SK-N-SH (cell line): Measurements from ENCODE around the gene S1PR2. TPM values are rescaled to one million over a fixed set of nuclear protein-coding genes. Genes with fewer than 3 reads are reported as not detected.

ENCODE experiments used
- CTCF ChIA-PET: fragments of 300-600, 350-600 bp; formaldehyde crosslinking; extraction: SDS; loops from one replicate; lab custom pipeline; 2021; lab: Yijun Ruan, JAX
- POLR2A ChIA-PET: fragments of 350-600 bp; sonication (Branson Sonifier 250); formaldehyde crosslinking; extraction: SDS; loops from one replicate; lab custom pipeline; 2020; ENCODE audit warnings: antibody characterized with exemption, inconsistent platforms; lab: Yijun Ruan, JAX
- DNase-seq: peaks from one replicate; pipeline ENCODE4 v3.0.0; 2012
- H2AFZ ChIP-seq: fragments of 200-600 bp; sonication (generic); 2 replicates; pipeline ENCODE4 v1.8.1; 2016; ENCODE audit warnings: antibody characterized with exemption, mild to moderate bottlenecking, low read depth
- H3F3A ChIP-seq: fragments of 200-600 bp; sonication (generic); replicated peaks from 2 replicates; pipeline ENCODE3; 2016; ENCODE audit warnings: antibody characterized with exemption, mild to moderate bottlenecking; ENCODE audit not compliant: insufficient read depth
- H3K27ac ChIP-seq, 2 experiments: fragments of 200-500 bp in 1 of 2; fragments of 200-600 bp in 1 of 2; sonication (Bioruptor generic) in 1 of 2; sonication (generic), shearing (Covaris generic) in 1 of 2; 2 replicates each; pipeline versions ENCODE4 v1.5.1 to v1.6.1; 2014 to 2016; ENCODE audit warnings: low read depth in 2 of 2, inconsistent platforms in 1 of 2, low read length in 1 of 2, mild to moderate bottlenecking in 1 of 2, mixed read lengths in 1 of 2
- H3K27me3 ChIP-seq: fragments of 200-600 bp; sonication (generic), shearing (Covaris generic); 2 replicates; pipeline ENCODE4 v1.6.1; 2016; ENCODE audit warnings: mixed run types; ENCODE audit not compliant: insufficient read depth
- H3K36me3 ChIP-seq, 2 experiments: fragments of 200-500 bp in 1 of 2; fragments of 200-600 bp in 1 of 2; sonication (Bioruptor generic) in 1 of 2; sonication (generic) in 1 of 2; replicated peaks in 1 of 2; 2 replicates each; pipeline versions ENCODE3 to v1.5.1; 2014 to 2016; ENCODE audit warnings: low read length in 1 of 2, mild to moderate bottlenecking in 1 of 2; ENCODE audit not compliant: insufficient read depth in 2 of 2, control insufficient read depth in 1 of 2
- H3K4me1 ChIP-seq, 2 experiments: fragments of 200-500 bp in 1 of 2; fragments of 200-600 bp in 1 of 2; sonication (Bioruptor generic) in 1 of 2; sonication (generic), shearing (Covaris generic) in 1 of 2; 2 replicates each; pipeline versions ENCODE4 v1.5.1 to v1.6.1; 2014 to 2016; ENCODE audit warnings: low read depth in 1 of 2, low read length in 1 of 2, mixed run types in 1 of 2; ENCODE audit not compliant: insufficient read depth in 2 of 2, control insufficient read depth in 1 of 2
- H3K4me2 ChIP-seq: fragments of 200-600 bp; sonication (generic), shearing (Covaris generic); 2 replicates; pipeline ENCODE4 v1.6.1; 2017; ENCODE audit warnings: mixed run types
- H3K4me3 ChIP-seq, 2 experiments: fragments of 200-500 bp in 1 of 2; fragments of 200-600 bp in 1 of 2; sonication (Bioruptor generic) in 1 of 2; sonication (generic), shearing (Covaris generic) in 1 of 2; 2 replicates each; pipeline versions ENCODE4 v1.5.1 to v1.8.1; 2014 to 2016; ENCODE audit warnings: low read depth in 2 of 2, inconsistent platforms in 1 of 2, low read length in 1 of 2, mild to moderate bottlenecking in 1 of 2, mixed read lengths in 1 of 2, moderate library complexity in 1 of 2
- H3K79me2 ChIP-seq: fragments of 200-600 bp; sonication (generic); 2 replicates; pipeline ENCODE4 v1.8.1; 2017; ENCODE audit warnings: mild to moderate bottlenecking; ENCODE audit not compliant: insufficient read depth
- H3K9ac ChIP-seq: fragments of 200-600 bp; sonication (generic); 2 replicates; pipeline ENCODE4 v1.6.1; 2017; ENCODE audit warnings: mixed run types
- H3K9me2 ChIP-seq: fragments of 200-600 bp; sonication (generic); 2 replicates; pipeline ENCODE4 v1.6.1; 2017; ENCODE audit warnings: mixed run types
- H3K9me3 ChIP-seq: fragments of 200-600 bp; sonication (generic); 2 replicates; pipeline ENCODE4 v1.6.1; 2017; ENCODE audit warnings: mixed run types, mild to moderate bottlenecking, moderate library complexity
- H4K20me1 ChIP-seq: fragments of 200-600 bp; sonication (generic); 2 replicates; pipeline ENCODE4 v1.6.1; 2017; ENCODE audit warnings: mild to moderate bottlenecking, mixed run types; ENCODE audit not compliant: insufficient read depth
- ELF1 ChIP-seq: IDR thresholded peaks from 2 replicates; pipeline ENCODE4 v1.4.0; 2012
- EZH2phosphoT487 ChIP-seq: fragments of 200-600 bp; sonication (generic); IDR thresholded peaks from 2 replicates; pipeline ENCODE4 v1.6.1; 2017; ENCODE audit warnings: low read depth, mixed run types, mild to moderate bottlenecking, antibody characterized with exemption, moderate library complexity, borderline replicate concordance
- FOXM1 ChIP-seq: IDR thresholded peaks from 2 replicates; pipeline ENCODE4 v1.4.0; 2012; ENCODE audit warnings: low read depth, mild to moderate bottlenecking
- GATA2 ChIP-seq: sonication (generic); formaldehyde crosslinking; IDR thresholded peaks from 2 replicates; pipeline ENCODE4 v1.5.0; 2020; ENCODE audit warnings: mild to moderate bottlenecking, missing genetic modification reagents
- JUND ChIP-seq: IDR thresholded peaks from 2 replicates; pipeline ENCODE4 v1.4.0; 2012
- MEF2A ChIP-seq: IDR thresholded peaks from 2 replicates; pipeline ENCODE4 v1.4.0; 2012; ENCODE audit warnings: low read depth, borderline replicate concordance
- MXI1 ChIP-seq: IDR thresholded peaks from 2 replicates; pipeline ENCODE4 v1.6.1; 2012; ENCODE audit warnings: mild to moderate bottlenecking, low read depth, low read length, improper control_type of control experiment
- NFIC ChIP-seq: IDR thresholded peaks from 2 replicates; pipeline ENCODE4 v1.4.0; 2012; ENCODE audit warnings: borderline replicate concordance
- NRF1 ChIP-seq: IDR thresholded peaks from 2 replicates; pipeline ENCODE4 v1.6.1; 2012; ENCODE audit warnings: low read depth, mild to moderate bottlenecking, low read length
- POLR2AphosphoS5 ChIP-seq: IDR thresholded peaks from 2 replicates; pipeline ENCODE4 v1.6.1; 2012; ENCODE audit warnings: low read depth, low read length
- RAD21 ChIP-seq: IDR thresholded peaks from 2 replicates; pipeline ENCODE4 v1.6.1; 2012; ENCODE audit warnings: mild to moderate bottlenecking, low read length
- RFX5 ChIP-seq: IDR thresholded peaks from 2 replicates; pipeline ENCODE4 v1.6.1; 2012; ENCODE audit warnings: mild to moderate bottlenecking, improper control_type of control experiment, low read length
- SIN3A ChIP-seq: IDR thresholded peaks from 2 replicates; pipeline ENCODE4 v1.6.1; 2012; ENCODE audit warnings: low read depth, mild to moderate bottlenecking, low read length, moderate library complexity, borderline replicate concordance
- TCF12 ChIP-seq: IDR thresholded peaks from 2 replicates; pipeline ENCODE4 v1.4.0; 2012
- YY1 ChIP-seq: IDR thresholded peaks from 2 replicates; pipeline ENCODE4 v1.4.0; 2012; ENCODE audit warnings: low read depth, mild to moderate bottlenecking
- WGBS: methylation state at CpG from one replicate; pipeline ENCODE4 v1.1.6; 2017; ENCODE audit warnings: low lambda C conversion rate; 5-methylcytosine and 5-hydroxymethylcytosine counted together
- polyA plus RNA-seq, 3 experiments: library from polyadenylated mRNA; depleted of rRNA; stranded (reverse); fragments of >200 nt; gene quantifications; 2 replicates each; pipeline ENCODE4 v1.2.3, GENCODE V29; 2012
- TF ChIP-seq, protein P1 (sequence below): IDR thresholded peaks from 2 replicates; pipeline ENCODE4; 2012
- TF ChIP-seq, protein P2 (sequence below): fragments of 200-600 bp; sonication (generic); IDR thresholded peaks from 2 replicates; pipeline ENCODE4 v1.6.1; 2017; ENCODE audit warnings: antibody characterized with exemption, mild to moderate bottlenecking, moderate library complexity
- TF ChIP-seq, protein P3 (sequence below): IDR thresholded peaks from 2 replicates; pipeline ENCODE4 v1.4.0; 2012; ENCODE audit warnings: low read depth

The S1PR2 gene
- polyA plus RNA-seq, 1 of the 3 experiments (the other 2 are of a cell fraction), result 3.6 TPM

DNA sequence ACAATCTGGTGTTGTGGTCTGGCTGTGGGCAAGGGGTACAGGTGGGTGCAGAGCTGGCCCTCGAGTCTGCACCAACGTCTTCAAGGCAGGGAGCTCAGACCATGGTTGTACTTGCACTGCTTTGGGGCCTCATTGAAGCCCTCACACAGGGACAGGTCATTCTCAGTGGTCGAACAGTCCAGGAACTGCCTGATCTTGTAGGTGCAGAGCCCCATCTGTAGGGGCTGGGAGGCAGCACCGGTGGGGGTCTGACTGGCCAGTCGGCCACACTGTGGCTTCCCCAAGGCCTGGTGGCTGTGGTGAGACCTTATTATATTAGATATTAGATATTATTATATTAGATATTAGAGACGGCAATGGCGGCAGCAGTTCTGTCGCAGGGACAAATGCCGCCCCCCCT is 14.0 kb downstream of the S1PR2 start:
- TF ChIP-seq MXI1 (no peak), YY1 (no peak), GATA2 (no peak), NRF1 (no peak), EZH2phosphoT487 (no peak), MEF2A (no peak), ELF1 (no peak), FOXM1 (no peak), RAD21 (no peak), SIN3A (no peak), JUND (no peak), NFIC (no peak), RFX5 (no peak)
- TF ChIP-seq, protein P1, sequence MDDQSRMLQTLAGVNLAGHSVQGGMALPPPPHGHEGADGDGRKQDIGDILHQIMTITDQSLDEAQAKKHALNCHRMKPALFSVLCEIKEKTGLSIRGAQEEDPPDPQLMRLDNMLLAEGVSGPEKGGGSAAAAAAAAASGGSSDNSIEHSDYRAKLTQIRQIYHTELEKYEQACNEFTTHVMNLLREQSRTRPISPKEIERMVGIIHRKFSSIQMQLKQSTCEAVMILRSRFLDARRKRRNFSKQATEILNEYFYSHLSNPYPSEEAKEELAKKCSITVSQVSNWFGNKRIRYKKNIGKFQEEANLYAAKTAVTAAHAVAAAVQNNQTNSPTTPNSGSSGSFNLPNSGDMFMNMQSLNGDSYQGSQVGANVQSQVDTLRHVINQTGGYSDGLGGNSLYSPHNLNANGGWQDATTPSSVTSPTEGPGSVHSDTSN, result no peak
- TF ChIP-seq, protein P2, sequence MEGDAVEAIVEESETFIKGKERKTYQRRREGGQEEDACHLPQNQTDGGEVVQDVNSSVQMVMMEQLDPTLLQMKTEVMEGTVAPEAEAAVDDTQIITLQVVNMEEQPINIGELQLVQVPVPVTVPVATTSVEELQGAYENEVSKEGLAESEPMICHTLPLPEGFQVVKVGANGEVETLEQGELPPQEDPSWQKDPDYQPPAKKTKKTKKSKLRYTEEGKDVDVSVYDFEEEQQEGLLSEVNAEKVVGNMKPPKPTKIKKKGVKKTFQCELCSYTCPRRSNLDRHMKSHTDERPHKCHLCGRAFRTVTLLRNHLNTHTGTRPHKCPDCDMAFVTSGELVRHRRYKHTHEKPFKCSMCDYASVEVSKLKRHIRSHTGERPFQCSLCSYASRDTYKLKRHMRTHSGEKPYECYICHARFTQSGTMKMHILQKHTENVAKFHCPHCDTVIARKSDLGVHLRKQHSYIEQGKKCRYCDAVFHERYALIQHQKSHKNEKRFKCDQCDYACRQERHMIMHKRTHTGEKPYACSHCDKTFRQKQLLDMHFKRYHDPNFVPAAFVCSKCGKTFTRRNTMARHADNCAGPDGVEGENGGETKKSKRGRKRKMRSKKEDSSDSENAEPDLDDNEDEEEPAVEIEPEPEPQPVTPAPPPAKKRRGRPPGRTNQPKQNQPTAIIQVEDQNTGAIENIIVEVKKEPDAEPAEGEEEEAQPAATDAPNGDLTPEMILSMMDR, result no peak
- TF ChIP-seq, protein P3, sequence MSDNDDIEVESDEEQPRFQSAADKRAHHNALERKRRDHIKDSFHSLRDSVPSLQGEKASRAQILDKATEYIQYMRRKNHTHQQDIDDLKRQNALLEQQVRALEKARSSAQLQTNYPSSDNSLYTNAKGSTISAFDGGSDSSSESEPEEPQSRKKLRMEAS, result no peak
- no peak overlapping the region for H3K4me2 ChIP-seq
- CTCF ChIA-PET, result interaction anchor here (0.9 kb wide), 1 partner anchor 9 kb away, joined by 4 read pairs; no protein-coding TSS in a partner anchor
- H3K79me2 ChIP-seq, result no peaks in the 10 kb centered on the region
- no peaks in the 10 kb centered on the region for H4K20me1 ChIP-seq
- H3K9ac ChIP-seq, result no peak overlapping the region
- no peaks in the 10 kb centered on the region for H3K4me1 ChIP-seq
- no peak overlapping the region for H2AFZ ChIP-seq
- POLR2A ChIA-PET, result no interaction called here
- H3K4me3 ChIP-seq, result no peak overlapping the region
- no peaks in the 10 kb centered on the region for H3K9me3 ChIP-seq
- no peaks in the 10 kb centered on the region for H3K36me3 ChIP-seq
- H3K9me2 ChIP-seq, result no peaks in the 10 kb centered on the region
- no peaks in the 10 kb centered on the region for H3F3A ChIP-seq
- no peak overlapping the region for H3K27ac ChIP-seq
- 66% methylated on average over 7 of the region's 9 CpGs for WGBS
- H3K27me3 ChIP-seq, result no peaks in the 10 kb centered on the region
- DNase-seq, result no peak

DNA sequence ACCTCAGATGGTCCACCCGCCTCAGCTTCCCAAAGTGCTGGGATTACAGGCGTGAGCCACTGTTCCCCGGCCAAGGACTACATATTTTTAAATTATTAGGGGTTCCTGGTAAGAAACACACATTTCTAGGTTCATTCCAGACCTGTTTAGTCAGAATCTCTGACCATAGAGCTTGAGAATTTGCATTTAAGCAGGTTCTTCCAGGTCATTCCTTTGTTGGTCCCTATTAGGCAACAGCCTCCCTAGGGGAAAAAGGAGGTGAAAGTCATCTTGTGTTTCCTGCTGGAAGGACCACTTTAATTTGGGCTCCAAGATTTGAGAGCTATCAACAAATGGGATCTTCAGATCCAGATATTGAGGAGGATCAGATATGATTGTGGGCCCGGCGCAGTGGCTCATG is 16.3 kb downstream of the S1PR2 start:
- TF ChIP-seq POLR2AphosphoS5, result no peak
- no peak for TF ChIP-seq TCF12
- Histone ChIP-seq H4K20me1 (no peaks in the 10 kb centered on the region), H2AFZ (no peak overlapping the region), H3K4me1 (no peaks in the 10 kb centered on the region), H3K27me3 (no peaks in the 10 kb centered on the region), H3K9ac (no peak overlapping the region), H3K9me2 (no peaks in the 10 kb centered on the region), H3K79me2 (no peaks in the 10 kb centered on the region), H3K9me3 (no peaks in the 10 kb centered on the region), H3K36me3 (no peaks in the 10 kb centered on the region), H3F3A (no peaks in the 10 kb centered on the region), H3K27ac (no peak overlapping the region), H3K4me3 (no peak overlapping the region), H3K4me2 (no peak overlapping the region)
- 94% methylated on average over 5 of the region's 5 CpGs for WGBS
- DNase-seq, result no peak
- ChIA-PET POLR2A (no interaction called here), CTCF (interaction anchor here (1.2 kb wide), 1 partner anchor 12 kb away, joined by 4 read pairs; no protein-coding TSS in a partner anchor)
